Renal cortical epithelial cell (primary cell): ENCODE measurements around the gene TET3. TPM values are rescaled to one million over a fixed set of nuclear protein-coding genes. Genes with fewer than 3 reads are reported as not detected.
A peak's percentile ranks its signal among the peaks of the same experiment; 100 is the strongest.
"Not testable (repeated sequence)": the region's sequence is repeated elsewhere in the genome, so short reads cannot be mapped to it uniquely, and the experiment has no call there.

Experiments used
- DNase-seq: peaks from one replicate; pipeline ENCODE4 v3.0.0-alpha.2; 2011; ENCODE audit warnings: low read depth
- total RNA-seq: library from RNA; depleted of rRNA; stranded (reverse); fragments of >200 nt; gene quantifications from 2 replicates; pipeline ENCODE4 v1.2.3, GENCODE V29; 2014

The TET3 gene
- total RNA-seq = 3.6 and 8.7 TPM in 2 replicates

DNA sequence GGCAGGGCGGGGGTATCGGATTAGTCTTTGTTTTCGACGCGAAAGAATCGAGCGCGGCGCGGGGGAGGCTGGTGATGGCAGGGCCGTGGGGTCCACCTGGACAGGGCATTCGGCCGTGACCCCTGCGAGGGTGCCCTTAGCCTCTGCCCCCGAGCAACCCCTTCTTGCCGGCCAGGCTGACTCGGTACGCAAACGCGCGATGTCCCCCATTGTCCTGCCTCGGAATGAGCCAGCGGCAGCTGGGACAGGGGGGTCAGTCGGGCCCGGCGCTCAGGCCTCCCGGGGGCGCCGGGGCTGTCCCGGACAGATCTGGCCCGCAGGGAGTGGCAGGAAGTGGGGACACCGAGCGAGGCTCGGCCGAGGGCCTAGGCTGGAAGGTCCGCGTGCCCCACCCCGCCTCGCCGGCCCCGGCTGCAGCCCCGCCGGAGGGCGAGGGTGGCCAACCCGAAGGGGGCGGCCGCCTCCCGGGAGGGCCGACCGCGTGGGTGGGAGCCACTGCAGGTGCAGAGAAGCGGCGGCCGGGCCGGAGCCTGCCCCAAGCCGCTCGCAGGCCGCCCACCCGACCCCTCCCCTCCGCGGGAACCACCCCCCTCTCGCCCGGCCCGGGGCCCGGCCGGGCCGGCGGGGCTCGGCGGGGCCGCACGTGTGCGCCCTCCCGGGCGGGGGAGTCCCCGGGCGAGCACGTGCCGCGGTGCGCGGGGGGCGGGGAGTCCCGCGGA lies at the start of gene TET3:
Gene TET3, plus strand, starts transcription at position 708 of the 719 bp plus-strand sequence. CDS start 1,494 bp downstream, outside the sequence.
- DNase-seq = no peak

DNA sequence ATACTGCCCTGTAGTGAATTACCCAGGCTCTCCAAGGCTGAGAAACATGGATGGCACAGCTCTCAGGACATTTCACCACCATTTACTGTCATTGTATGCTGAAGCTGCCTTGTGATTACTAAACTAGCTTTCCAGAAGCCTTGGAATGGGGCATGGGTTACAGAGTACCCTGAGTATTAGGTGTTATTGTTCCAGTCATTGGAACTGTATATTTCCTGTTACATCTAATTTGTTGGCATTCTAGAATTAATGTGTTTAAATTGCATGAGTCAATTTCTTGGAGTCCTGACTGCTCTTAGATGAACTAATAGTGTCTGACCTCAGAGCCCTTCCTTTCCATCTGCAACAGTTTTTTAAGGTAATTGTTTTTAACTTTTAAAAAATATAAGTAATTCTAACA lies 49.1 kb upstream of the TET3 start:
- no peak for DNase-seq

DNA sequence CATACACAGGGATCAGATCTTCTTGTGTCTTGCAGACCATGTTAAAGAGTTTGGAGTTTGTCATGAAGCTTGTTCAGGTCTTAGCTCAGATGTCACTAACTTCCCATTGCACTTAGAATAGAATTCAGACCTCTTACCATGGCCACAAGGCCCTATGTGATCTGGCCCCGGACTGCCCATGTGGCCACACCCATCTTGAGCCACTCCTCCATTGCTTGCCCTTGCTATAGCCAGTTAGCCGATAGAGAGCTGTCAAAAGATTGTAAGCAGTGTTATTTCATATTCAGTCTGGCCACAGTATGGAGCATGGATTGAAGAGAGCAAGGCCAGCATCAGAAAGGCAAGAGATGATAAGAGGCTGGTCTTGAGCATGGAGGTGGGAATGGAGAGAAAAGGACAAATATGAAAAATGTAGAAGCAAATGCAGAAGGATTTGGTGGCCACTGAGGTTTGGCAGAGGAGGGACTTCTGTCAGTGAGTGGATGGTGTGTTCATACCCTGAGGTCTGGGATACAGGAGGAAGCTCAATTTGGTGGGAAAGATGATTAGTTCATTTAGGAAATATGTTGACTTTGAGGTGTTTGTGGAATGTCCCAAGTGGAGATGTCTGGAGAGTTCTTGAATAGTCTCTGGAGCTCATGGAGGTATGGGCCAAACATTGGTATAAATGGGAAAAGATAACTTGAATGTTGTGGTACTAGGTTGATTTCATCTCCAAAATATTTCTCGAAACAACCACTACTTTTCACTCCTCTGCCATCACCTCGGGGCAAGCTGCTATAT lies 47.4 kb upstream of the TET3 start:
- no peak for DNase-seq

DNA sequence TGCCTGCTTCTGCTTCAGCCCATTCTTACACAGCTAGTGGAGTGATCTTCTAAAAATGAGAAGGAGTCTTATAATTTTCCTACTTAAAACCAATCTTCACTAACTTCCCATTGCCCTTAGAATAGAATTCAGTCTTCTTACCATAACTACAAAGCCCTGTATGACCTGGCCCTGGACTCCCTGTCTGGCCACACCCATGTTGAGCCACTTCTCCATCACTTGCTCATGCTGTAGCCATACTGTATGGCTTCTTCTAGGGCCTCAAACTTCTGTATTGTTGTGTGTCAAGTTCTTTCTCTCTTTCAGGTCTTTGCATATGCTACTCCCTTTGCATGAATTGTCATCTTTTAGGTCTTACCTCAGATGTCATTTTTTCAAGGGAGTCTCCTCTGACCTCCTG lies 46.8 kb upstream of the TET3 start:
- DNase-seq = no peak

DNA sequence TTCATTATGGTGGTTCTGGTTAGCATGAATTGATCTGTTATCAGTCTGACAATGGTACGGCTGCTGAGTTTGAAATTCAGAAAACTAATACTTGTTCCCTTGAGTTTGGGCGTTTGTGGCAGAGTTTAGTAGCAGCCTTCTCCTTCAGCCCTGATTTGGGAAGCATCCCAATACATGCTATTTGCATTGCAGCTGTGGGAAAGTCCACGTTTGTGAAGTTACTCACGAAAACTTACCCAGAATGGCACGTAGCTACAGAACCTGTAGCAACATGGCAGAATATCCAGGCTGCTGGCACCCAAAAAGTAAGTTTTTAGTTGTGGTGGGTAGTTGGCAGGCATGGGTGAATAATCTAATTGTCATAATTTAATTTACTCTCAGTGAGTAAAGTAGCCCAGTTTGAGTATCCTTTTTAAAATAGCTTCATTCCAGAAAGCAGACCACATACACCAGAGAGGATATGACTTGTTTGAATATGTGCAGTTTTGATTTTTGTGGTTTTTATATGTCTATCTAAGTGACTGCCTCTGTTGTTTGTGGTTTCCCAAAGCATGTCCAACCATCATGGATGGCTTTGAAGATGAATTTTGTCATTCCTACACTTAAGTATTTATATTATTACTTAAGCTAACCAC lies 45.9 kb upstream of the TET3 start:
- no peak for DNase-seq

DNA sequence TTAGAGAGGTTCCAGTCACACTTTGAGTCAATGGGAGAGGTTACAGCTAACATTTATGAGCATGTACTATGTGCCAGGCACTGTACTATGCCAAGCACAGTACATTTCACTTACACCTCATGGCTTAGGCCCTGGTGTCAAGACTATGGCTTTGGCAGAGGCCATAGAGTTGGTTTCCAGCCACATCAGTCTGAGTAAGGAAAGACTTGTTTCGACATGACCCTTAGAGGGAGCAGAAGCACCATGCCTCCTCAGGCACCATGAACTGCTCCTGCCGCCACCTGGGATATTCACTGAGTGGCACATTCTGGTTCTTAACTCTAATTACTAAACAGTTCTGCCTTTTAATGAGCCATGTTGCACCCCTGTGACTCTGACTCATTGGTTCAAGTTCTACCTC lies 45.3 kb upstream of the TET3 start:
- DNase-seq = peak; percentile 77

DNA sequence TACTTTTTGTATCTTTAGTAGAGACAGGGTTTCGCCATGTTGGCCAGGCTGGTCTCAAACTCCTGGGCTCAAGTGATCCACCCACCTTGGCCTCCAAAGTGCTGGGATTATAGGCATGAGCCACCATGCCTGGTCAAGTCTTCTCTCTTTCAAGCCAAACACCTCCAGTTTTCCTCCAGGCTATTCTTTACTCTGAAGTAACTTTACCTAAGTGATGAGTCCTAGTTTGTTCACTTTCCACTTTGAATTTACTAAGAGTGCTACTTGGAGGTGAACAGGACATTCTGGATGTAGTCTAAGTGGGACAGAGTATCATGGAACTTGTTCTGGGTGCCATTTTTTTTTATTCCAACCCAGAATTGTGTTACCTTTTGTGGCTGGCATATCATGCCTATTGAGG lies 44.6 kb upstream of the TET3 start:
- not testable (repeated sequence) for DNase-seq

DNA sequence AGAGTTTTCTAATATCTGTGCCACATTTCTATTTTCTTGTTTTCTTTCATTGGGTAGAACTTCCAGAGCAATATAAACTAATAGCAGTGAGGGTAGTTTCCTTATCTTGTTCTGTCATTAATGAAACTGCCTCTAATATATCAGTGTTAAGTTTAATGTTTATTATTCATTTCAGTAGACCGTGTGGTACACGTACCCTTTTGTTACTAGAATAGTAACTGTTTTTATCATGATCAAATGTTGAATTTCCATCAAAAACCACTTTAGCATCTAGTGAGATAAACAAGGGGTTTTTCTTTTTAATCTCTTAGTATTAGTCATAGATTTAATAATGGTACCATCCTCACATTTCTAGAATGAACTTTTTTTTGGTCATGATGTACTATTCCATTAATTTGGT lies 42.0 kb upstream of the TET3 start:
- DNase-seq = no peak

DNA sequence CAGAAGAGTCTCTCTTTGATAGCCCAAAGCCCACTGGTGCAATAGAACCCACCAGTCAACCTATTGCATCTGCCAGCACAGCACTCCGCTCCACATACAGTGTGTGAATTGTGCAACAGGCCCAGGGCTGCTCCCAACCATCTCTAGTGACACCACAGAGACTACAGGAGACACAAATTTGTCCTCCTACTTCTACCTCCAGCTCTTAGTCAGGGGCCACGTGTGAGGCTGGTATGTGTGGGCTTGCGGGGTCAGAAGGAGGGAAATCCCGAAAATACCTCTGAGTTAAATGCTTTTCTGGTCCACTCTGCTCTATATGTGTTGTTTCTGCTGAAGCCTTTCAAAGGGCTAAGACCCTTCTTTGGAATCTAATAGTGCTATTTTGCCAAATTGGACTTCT lies 40.0 kb upstream of the TET3 start:
- DNase-seq = no peak

DNA sequence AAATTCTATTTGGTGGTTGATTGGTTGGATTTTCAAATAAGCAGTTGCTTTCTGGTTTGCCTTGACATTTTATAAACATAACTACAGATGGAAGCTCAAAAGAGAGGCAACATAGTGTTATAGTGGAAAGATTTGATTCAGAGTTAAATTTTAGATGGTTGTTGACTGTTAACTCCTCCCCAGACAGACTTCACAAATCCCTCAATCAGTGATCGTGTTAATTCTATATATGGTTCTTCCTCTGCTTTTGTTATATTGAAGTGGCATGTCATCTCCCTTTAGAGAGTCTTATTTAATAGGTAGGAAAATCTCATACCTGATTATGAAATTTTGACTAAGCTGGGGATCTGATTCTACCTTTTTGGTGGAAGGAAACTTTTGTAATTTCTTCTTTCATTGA lies 38.5 kb upstream of the TET3 start:
- no peak for DNase-seq

DNA sequence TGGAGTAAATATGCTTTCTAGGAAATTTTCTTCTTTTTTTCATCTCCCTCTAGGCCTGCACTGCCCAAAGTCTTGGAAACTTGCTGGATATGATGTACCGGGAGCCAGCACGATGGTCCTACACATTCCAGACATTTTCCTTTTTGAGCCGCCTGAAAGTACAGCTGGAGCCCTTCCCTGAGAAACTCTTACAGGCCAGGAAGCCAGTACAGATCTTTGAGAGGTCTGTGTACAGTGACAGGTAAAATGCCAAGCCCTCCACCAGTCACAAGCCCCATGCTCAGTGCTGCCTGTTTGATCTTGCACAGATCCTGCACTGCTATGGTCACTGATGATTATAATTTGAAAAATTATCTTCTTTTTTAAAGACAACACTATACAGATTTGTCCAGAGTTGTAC lies 38.0 kb upstream of the TET3 start:
- DNase-seq = no peak

DNA sequence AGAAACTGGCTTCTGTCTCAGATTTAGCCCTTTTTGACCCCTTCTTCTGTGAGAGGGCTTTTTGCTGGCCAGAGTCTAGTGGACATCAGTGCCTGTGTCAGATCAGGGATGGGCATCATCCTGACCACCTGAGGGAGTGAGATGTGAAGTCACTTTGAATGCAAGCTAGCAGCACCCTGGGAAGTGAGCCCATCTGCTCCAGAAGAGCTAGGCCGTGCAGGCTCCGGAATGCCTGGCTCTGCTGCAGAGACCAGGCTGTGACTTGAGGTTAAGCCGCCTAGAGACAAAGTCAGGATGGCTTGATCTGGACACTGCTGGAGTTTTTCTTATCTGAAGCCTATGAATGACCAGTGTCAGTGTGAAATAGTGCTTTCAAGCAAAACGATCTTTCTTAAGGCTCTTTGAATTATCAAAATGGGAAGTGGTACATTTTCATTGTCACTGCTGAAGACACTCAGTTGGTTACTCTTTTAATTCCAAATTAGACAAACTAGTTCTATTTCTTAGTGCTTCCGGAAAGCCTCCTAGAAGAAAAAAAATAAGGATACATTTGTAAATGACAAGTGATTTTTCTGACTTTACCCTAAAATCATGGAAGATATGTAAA lies 37.2 kb upstream of the TET3 start:
- DNase-seq = no peak

DNA sequence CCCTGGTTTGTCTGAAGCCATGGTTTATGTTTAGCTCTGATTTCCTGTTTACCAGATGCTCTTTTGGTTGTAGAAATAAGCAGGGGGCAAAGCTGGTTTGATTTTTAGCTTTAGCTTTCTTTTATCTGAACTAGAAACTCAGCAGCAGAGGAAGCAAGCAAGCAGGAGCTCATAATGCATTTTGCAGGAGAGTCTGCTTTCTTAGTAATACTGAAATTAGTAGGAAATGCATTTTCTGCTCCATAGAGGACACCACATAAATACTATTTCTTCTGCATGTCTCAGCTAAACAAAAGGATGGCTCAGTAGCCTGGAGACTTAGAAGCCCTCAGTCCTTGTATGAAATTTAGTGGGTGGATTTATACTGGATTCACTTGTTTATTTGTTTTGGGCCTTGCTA lies 34.9 kb upstream of the TET3 start:
- no peak for DNase-seq

DNA sequence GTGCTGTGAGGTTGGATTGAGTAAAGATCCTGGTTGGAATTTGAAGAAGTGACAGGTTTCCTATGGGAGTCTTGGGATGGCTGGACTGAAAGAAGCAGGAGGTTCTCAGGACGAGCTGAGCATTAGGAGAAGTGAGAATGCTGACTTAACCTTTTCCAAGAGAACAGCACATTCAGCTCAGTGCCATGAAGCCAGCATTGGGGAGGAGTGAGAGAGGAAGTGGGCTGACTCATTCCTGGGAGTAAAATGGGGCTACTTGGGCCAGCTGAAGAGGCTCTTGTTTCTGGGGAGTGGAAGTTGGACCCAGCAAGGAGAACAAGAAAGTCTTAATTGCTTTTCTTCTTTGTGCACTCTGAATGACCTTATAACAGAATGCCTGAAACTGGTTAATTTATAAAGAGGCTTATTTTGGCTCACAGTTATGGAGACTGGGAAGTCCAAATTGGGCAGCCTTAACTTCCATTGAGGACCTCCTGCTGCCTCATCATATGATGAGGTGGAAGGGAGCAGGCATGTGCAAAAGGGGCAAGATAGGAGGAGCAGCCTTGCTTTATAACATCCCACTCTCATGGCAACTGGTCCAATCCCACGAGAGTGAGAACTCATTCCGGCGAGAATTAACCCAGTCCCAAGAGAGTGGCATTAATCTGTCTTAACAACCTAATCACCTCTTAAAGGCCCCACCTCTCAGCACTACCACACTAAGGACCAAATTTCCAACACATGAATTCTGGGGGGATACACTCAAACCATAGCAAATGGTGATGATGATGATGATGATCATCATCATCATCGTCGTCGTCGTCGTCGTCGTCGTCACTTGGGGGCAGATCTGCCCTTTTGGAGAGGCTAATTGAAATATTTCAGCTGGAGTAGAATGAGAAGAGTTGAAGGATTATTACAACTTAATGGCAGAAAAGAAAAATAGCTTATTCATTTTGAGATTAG lies 31.9 kb upstream of the TET3 start:
- peak; percentile 30 for DNase-seq

DNA sequence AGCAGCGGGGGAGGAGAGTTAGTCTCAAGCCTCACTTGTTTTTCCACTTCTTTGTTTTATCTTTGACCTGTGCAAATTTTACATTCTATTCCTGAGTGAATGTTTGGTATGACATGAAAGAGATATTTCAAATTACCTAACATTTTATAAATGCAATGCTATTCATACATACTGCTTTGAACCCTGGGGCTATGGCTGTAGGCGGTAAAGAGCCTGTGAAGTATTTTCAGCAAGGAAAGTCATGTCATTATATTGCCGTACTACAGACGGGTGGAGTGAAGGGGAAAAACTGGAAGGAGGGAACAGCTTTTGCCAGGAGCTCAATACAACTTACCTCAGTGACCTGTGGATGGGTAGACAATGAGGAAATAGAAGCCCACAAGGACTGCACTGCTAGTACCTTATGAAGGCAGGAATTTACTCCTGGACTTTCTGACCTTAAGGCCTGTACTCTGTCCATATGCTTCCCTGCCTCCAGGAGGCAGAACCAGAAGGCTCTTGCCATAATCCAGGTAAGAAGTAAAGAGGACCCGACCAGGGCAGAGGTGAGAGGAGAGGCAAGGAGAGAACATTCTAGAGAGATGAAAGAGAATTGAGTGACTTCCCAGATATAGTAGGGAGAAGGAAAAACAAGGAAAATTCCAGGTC lies 28.4 kb upstream of the TET3 start:
- no peak for DNase-seq

DNA sequence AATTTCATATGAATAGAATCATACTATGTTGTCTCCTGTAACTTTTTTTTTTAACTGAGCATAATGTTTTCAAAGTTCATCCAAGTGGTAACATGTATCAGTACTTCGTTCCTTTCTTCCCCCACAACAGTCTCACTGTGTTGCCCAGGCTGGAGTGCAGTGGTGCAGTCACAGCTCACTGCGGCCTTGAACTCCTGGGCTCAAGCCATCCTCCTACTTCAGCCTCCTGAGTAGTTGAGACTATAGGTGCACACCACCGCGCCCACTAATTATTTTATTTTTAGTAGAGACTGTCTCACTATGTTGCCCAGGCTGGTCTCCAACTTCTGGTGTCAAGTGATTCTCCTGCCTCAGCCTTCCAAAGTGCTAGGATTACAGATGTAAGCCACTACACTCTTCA lies 23.4 kb upstream of the TET3 start:
- DNase-seq = no peak

DNA sequence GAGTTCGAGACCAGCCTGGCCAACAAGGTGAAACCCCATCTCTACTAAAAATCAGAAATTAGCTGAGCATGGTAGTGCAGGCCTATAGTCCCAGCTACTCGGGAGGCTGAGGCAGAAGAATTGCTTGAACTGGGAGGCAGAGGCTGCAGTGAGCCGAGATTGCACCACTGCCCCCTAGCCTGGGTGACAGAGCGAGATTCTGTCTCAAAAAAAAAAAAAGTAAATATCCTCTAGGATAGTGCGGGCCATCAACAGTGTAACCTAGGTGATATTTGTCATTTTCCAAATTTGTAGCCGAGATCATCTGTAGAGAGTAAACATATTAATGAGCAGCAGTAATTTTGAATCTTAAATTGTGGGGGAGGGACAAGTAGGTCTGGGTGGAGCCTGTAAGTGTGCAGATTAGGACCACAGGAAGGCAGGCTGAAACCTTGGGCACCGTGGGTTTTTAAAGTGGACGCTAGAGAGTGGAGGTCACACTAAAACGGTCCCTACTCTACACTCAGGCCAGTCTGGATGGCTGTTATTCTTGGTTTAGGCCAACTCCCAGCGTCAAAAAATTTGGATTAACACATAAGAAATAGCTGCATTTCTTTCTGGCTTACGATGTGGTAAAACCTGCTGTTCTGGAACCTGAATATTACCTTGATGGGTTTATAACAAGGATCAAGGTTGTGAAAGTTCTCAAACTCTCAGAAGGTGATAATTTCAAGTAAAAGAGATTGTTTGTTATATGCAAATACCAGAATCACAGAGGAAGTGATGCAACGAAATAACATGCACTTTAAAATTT lies 22.7 kb upstream of the TET3 start:
- DNase-seq = no peak

DNA sequence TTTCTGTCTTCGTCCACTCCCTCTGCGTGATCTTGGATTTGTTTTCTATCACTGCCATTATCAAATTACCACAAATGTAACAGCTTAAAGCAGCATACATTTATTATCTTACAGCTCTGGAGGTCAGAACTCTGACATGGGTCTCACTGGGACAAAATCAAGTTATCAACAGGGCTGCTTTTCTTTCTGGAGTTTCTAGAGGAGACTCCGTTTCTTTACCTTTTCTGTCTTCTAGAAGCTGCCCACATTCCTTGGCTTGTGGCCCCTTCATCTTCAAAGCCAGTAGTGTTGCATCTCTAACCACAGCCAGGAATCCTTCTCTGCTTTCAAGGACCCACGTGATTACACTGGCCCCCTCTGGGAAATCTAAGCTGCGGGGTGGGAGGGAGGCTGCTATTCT lies 21.9 kb upstream of the TET3 start:
- DNase-seq = no peak

DNA sequence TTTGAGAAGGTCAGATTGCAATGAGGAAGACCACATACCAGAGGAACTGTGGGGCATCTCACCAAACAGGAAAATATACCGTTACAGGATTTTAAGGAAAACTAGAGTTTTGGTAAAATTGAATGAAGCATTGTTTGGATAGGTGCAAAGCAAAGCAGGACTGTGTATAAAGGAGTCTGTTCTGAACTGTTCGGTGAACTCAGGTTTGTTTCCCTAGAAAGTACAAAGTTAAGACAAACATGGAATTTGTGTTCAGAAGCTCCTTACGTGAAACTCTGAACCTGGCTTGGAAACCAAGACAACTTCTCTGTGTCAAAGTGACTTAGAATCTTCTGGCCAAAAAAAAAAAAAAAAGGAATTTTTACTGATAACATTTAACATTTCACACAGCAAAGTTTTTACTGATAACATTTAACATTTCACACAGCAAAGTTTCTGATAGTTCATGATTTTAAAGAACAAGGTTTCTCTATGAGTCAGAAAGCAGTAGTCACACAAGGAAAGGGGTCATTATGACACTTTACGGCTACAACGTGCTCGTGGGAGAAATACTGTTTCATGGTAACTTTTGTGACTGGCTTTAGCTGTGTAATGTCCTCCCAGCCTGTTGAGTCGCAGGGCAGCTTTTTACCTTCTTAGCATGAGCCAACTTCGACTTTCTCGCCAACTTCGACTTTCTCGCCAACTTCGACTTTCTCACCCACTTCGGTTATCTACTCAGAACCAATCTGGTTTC lies 21.2 kb upstream of the TET3 start:
- no peak for DNase-seq
